ENCODE data around the gene UBE2A. TPM values are rescaled to one million over a fixed set of nuclear protein-coding genes. Genes with fewer than 3 reads are reported as not detected.

UBE2A gene
- 38.0 and 39.5 TPM in 2 replicates for total RNA-seq
- 68.9 TPM for polyA plus RNA-seq (2012)

DNA sequence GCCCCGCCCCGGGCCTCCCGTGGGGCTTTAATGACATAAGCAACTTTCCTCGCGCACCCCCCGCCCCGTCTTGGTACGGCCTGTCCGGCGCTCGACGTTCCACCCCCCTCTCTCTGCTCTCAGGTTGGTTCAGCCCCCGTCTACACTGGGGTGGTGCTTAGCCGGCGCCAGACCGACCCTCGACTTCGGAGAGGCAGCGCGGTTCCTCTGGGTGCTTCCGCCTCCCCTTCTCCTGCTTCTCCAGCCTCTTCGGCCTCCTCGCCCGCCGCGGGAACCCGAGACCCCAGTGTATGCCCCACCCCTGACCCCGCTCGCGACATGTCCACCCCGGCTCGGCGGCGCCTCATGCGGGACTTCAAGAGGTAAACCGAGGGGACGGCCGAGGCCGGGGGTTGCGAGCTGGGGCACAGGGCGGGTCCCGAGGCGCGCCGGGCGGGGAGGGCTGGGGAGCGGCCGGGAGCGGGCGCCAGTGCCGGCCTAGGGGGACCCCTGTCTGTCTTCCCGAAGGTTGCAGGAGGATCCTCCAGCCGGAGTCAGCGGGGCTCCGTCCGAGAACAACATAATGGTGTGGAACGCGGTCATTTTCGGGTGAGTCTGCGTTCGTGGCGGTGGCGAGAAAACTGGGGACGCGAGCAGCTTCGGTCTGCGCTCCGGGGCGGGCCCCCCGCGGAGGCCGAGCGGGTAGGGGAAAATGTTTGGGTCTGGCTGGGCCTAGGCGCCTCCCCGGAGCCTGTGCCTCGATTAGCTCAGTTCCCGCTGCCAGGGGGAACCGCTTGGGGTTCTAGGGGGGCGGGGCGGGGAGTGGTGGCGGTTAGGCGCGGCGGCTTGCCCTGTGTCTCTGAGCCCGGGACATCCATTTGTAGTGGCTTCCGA lies at the start of gene UBE2A:
TSS of gene UBE2A (plus strand) at position 170 of the 873 bp plus-strand sequence. CDS start at position 319, 149 bp downstream.
- peak; percentile 90 for DNase-seq (ENCODE audit: low read depth)

DNA sequence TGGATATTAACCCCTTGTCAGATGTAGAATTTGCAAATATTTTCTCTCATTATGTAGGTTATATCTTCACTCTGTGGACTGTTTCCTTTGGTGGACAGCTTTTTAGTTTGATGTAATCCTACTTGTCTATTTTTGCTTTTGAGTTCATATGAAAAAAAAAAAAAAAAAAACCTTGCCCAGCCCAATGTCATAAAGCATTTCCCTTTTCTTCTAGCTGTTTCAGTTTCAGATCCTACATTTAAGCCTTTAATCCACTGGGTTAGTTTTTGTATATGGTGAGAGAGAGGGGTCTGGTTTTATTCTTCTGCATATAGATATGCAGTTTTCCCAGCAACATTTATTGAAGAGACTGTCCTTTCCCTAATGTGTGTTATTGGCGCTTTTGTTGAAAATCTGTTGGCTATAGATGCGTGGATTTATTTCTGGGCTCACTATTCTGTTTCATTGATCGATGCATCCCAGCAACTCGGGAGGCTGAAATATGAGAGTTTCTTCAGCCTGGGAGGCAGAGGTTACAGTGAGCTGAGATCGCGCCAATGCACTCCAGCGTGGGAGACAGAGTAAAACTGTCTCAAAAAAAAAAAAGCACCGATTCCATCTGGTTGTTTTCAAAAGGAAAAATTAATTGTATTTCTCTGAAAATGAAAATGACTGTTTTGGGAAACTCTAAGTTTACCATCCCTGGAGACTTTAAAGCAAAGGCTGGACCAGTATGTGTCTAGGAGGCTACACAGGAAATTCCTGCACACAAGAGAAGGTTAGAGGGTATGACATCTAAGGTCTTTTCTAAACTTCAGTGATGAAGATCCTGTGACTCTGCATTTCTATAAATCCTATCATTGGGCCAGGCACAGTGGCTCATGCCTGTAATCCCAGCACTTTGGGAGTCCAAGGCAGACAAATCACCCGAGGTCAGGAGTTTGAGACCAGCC lies 44.8 kb upstream of the UBE2A start:
- no peak for DNase-seq (ENCODE audit: low read depth)

GRCh38 chrX:119537487-119537886 lies 36.9 kb upstream of the UBE2A start:
- no peak for DNase-seq (ENCODE audit: low read depth)

DNA sequence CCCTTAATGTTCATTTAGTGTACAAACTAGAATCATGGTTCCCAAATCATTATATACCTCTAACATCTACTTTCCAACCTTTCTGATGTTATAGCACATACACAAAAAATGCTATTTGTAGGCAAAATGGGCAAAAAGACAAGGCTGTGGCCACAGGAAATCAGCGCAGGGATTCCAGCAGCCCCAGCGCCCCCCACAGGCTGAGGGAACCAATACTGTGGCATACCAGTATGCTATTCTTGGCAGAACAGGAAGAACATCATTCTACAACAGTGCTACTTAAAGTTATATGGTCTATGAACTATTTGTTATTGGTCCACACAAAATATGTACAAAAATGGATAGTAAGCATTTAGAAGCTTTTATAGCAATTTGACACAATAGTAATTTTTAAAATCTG lies 34.5 kb upstream of the UBE2A start:
- DNase-seq (ENCODE audit: low read depth), result no peak

GRCh38 chrX:119541188-119541587 lies 33.2 kb upstream of the UBE2A start:
- DNase-seq (ENCODE audit: low read depth), result peak; percentile 32

DNA sequence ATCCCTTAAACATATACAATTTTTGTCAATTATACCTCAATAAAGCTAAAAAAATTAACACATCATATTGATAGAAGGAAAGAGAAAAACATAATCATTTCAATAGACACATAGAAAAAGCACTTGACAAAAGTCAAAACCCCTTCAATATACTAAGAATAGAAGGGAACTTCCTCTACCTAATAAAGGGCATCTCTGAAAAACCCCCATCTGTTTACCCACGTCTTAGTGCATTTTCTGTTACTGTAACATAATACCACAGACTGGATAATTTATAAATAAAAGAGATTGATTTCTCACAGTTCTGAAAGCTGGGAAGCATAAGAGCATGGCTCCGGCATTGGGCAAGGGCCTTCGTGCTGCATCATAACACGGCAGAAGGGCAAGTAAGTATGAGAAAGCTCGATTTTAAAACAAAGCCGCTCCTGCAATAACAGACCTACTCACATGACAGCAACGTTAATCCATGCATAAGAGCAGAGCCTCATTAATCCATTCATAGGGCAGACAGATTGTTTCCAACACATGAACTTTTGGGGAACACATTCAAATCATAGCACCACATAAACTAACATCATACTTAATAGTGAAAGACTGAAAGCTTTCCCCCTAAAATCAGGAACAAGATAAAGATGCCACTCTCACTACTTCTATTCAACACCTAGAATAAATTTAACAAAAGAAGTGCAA lies 24.9 kb upstream of the UBE2A start:
- no peak for DNase-seq (ENCODE audit: low read depth)

DNA sequence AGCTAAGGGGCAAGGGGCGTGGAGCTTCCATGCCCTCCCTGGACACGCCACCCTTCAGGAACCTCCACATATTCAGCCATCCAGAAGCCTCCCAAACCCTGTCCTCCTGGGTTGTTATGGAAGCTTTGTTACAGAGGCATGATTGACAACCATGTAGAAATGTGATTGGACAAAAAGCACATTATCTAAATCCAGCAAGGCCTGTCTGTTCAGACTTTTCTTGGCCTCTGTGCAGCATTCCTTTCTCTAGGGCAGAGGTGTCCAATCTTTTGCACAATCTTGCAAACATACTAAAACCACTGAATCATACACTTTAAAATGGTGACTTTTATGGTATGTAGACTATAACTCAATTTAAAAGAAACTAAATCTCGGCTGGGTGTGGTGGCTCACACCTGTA lies 21.9 kb upstream of the UBE2A start:
- DNase-seq (ENCODE audit: low read depth), result no peak

DNA sequence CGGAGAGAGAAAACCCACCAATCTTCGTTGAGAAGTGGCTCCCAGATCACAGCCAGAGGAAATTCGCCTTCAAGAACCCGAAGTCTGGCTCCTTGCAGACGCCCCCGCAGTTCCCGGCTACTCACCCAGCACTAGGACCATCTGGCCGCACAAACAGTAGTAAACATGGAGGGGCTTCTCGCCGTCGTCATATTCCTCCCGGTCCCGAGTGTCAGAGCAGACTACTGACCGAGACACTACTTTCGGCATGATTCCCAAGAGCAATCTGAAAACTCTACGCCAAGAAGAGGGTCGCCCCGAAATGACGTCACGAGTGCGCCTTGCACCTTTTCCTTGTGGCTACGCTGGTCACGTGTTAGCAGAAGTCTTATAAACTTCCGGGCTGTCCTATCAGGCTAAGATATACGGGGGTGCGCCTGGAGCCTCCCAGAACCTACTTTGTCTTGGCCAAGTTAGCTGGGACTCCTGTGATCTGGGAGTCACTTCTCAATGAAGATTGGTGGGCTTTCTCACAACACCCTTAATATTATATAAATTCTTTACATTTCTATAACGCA lies 9.2 kb upstream of the UBE2A start, which contains the start of gene STEEP1:
TSS of gene STEEP1 (minus strand) at position 303 of the 557 bp plus-strand sequence. CDS start at position 249, 54 bp downstream.
- DNase-seq (ENCODE audit: low read depth), result peak; percentile 93

DNA sequence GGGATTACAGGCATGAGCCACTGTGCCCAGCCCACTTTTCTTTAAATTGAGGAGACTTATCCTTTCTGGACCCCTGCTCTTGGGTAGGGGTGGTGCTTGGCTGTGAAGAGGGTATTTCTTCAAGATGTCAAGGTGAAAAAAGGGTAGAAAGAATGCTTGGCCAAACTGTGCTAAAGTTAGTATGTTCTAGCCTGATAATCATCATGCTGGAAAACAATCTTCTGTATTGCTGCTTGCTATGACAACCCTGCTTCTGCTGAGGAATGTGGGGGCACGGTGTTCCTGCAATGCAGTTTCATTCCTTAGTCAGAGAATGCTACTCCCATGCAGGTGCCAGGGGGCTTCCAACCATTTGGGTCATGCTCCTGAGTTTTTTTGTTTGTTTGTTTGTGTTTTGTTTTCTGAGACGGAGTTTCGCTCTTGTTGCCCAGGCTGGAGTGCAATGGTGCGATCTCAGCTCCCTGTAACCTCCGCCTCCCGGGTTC lies 4.0 kb upstream of the UBE2A start:
- DNase-seq (ENCODE audit: low read depth), result no peak

GRCh38 chrX:119573222-119573621 lies 1.1 kb upstream of the UBE2A start:
- no peak for DNase-seq (ENCODE audit: low read depth)

GRCh38 chrX:119573840-119574393 lies 446 bp upstream of the UBE2A start:
- peak; percentile 50 for DNase-seq (ENCODE audit: low read depth)

DNA sequence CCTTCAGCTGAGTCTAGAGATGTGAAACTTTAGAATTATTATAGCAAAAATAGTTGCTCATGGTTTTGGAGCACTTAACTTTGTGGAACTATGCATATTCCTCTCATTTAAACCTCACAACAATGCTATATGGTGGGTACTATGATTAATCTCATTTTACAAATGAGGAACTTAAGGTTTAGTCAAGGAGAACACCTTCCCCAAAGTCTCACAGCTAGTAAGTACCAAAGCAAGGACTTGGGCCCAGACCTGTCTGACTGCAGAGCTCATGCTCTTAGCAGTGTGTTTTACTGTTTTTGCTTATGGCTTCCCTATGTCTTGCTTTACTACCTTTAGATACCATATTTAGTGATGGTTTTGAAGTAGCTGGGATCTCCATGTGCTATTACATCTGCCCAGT lies 5.1 kb downstream of the UBE2A start:
- DNase-seq (ENCODE audit: low read depth), result no peak

GRCh38 chrX:119583431-119584059 lies 9.2 kb downstream of the UBE2A start:
- no peak for DNase-seq (ENCODE audit: low read depth)

GRCh38 chrX:119589810-119590209 lies 15.4 kb downstream of the UBE2A start:
- no peak for DNase-seq (ENCODE audit: low read depth)

DNA sequence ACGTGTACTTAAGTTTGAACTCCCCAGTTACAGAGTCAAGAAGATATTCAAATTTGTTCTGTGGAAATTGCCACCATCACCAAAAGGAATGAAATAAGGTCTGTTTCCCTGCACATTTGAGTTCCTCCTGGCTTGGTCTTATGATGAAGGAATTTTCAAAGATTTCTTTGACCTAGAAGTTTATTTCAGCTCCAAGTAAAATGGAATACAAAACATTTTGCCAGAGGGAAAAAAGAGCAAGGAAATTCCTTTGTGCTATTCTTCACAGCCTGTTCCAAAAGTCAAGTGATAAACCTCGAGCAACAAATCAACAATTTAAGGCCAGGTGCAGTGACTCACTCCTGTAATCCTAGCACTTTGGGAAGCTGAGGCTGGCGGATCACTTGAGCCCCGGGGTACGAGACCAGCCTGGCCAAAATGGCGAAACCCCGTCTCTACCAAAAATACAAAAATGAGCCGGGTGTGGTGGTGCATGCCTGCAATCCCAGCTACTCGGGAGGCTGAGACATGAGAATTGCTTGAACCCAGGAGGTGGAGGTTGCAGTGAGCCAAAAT lies 28.4 kb downstream of the UBE2A start:
- DNase-seq (ENCODE audit: low read depth), result peak; percentile 19

GRCh38 chrX:119604766-119605463 lies 30.6 kb downstream of the UBE2A start:
- DNase-seq (ENCODE audit: low read depth), result no peak

- peak; percentile 10 for DNase-seq (ENCODE audit: low read depth)
Observed at GRCh38 chrX:119605464-119606279, 31.3 kb downstream of the UBE2A start.
